ENCODE data around the gene KLF2. TPM values are rescaled to one million over a fixed set of nuclear protein-coding genes. Genes with fewer than 3 reads are reported as not detected.

The KLF2 gene
- total and polyA plus RNA-seq, 10 of the 15 experiments (the other 5 are each of a cell fraction or from before 2014, with no cell fraction given) = 0.16 to 13.7 (median 1.0) TPM

DNA sequence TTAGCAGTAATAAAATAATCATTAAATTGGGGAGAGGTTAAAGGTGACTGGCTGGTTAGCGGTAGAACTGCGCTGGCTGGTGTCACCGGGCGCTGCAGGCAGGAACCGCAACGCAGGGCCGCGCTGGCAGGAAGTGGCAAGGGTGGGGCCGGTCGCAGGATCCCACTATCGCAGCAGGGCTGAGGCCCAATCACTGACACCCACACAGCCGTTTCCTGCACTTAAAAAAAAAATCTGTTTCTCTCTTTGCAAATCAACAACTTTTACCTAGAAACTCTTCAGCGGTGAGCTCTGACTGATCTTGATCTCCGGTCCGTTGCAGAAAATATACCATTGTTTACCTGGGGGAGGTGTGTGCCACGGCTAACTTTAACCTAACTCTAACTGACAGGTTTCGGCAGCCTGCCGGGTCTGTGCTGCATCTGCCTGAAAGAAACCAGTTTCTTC is 46.9 kb downstream of the KLF2 start (continued):
- TF ChIP-seq, protein P1, sequence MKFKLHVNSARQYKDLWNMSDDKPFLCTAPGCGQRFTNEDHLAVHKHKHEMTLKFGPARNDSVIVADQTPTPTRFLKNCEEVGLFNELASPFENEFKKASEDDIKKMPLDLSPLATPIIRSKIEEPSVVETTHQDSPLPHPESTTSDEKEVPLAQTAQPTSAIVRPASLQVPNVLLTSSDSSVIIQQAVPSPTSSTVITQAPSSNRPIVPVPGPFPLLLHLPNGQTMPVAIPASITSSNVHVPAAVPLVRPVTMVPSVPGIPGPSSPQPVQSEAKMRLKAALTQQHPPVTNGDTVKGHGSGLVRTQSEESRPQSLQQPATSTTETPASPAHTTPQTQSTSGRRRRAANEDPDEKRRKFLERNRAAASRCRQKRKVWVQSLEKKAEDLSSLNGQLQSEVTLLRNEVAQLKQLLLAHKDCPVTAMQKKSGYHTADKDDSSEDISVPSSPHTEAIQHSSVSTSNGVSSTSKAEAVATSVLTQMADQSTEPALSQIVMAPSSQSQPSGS (IDR thresholded peaks at IDR 0.05; ENCODE audit: low read length) = peak; percentile 56; the same call in 1 of the 2 replicates
- TF ChIP-seq NRF1 (conservative IDR thresholded peaks at IDR 0.05; ENCODE audit: low read depth, low read length) (no peak), E4F1 (IDR thresholded peaks at IDR 0.05; ENCODE audit: borderline replicate concordance, partially characterized antibody) (no peak), NR2F1 (conservative IDR thresholded peaks at IDR 0.05) (peak; percentile 99), CHD1 (IDR thresholded peaks at IDR 0.05; ENCODE audit: low read depth, low read length) (no peak), ZNF622 (IDR thresholded peaks at IDR 0.05) (no peak), GATAD2B (conservative IDR thresholded peaks at IDR 0.05; ENCODE audit: low read depth) (0 out of 2 replicates have a peak, but pooled peaks have one; percentile 40), PAX5 (IDR thresholded peaks at IDR 0.05; ENCODE audit: borderline replicate concordance, low read depth, low read length) (peak; percentile 40; the same call in 1 of the 2 replicates), TCF3 (IDR thresholded peaks at IDR 0.05; ENCODE audit: borderline replicate concordance, insufficient read depth, low read depth, low read length) (peak; percentile 59; the same call in 1 of the 2 replicates), RCOR1 (conservative IDR thresholded peaks at IDR 0.05; ENCODE audit: low read depth, low read length) (0 out of 2 replicates have a peak, but pooled peaks have one; percentile 18), RBBP5 (conservative IDR thresholded peaks at IDR 0.05) (no peak), CHD4 (IDR thresholded peaks at IDR 0.05) (no peak), TAF1 (IDR thresholded peaks at IDR 0.05; ENCODE audit: borderline replicate concordance, low read depth, low read length) (peak; percentile 20; the same call in 1 of the 2 replicates), ZNF384 (IDR thresholded peaks at IDR 0.05; ENCODE audit: borderline replicate concordance, low read depth, low read length) (peak; percentile 91), SMAD1 (IDR thresholded peaks at IDR 0.05; ENCODE audit: low read depth, partially characterized antibody) (no peak), POLR2AphosphoS5 (IDR thresholded peaks at IDR 0.05; ENCODE audit: low read length) (no peak), BCL11A (IDR thresholded peaks at IDR 0.05; ENCODE audit: low read depth, low read length) (peak; percentile 59)
- TF ChIP-seq, protein P2, sequence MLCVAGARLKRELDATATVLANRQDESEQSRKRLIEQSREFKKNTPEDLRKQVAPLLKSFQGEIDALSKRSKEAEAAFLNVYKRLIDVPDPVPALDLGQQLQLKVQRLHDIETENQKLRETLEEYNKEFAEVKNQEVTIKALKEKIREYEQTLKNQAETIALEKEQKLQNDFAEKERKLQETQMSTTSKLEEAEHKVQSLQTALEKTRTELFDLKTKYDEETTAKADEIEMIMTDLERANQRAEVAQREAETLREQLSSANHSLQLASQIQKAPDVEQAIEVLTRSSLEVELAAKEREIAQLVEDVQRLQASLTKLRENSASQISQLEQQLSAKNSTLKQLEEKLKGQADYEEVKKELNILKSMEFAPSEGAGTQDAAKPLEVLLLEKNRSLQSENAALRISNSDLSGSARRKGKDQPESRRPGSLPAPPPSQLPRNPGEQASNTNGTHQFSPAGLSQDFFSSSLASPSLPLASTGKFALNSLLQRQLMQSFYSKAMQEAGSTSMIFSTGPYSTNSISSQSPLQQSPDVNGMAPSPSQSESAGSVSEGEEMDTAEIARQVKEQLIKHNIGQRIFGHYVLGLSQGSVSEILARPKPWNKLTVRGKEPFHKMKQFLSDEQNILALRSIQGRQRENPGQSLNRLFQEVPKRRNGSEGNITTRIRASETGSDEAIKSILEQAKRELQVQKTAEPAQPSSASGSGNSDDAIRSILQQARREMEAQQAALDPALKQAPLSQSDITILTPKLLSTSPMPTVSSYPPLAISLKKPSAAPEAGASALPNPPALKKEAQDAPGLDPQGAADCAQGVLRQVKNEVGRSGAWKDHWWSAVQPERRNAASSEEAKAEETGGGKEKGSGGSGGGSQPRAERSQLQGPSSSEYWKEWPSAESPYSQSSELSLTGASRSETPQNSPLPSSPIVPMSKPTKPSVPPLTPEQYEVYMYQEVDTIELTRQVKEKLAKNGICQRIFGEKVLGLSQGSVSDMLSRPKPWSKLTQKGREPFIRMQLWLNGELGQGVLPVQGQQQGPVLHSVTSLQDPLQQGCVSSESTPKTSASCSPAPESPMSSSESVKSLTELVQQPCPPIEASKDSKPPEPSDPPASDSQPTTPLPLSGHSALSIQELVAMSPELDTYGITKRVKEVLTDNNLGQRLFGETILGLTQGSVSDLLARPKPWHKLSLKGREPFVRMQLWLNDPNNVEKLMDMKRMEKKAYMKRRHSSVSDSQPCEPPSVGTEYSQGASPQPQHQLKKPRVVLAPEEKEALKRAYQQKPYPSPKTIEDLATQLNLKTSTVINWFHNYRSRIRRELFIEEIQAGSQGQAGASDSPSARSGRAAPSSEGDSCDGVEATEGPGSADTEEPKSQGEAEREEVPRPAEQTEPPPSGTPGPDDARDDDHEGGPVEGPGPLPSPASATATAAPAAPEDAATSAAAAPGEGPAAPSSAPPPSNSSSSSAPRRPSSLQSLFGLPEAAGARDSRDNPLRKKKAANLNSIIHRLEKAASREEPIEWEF (IDR thresholded peaks at IDR 0.05; ENCODE audit: insufficient replicate concordance, low read depth, low read length) = no peak
- TF ChIP-seq, protein P3, sequence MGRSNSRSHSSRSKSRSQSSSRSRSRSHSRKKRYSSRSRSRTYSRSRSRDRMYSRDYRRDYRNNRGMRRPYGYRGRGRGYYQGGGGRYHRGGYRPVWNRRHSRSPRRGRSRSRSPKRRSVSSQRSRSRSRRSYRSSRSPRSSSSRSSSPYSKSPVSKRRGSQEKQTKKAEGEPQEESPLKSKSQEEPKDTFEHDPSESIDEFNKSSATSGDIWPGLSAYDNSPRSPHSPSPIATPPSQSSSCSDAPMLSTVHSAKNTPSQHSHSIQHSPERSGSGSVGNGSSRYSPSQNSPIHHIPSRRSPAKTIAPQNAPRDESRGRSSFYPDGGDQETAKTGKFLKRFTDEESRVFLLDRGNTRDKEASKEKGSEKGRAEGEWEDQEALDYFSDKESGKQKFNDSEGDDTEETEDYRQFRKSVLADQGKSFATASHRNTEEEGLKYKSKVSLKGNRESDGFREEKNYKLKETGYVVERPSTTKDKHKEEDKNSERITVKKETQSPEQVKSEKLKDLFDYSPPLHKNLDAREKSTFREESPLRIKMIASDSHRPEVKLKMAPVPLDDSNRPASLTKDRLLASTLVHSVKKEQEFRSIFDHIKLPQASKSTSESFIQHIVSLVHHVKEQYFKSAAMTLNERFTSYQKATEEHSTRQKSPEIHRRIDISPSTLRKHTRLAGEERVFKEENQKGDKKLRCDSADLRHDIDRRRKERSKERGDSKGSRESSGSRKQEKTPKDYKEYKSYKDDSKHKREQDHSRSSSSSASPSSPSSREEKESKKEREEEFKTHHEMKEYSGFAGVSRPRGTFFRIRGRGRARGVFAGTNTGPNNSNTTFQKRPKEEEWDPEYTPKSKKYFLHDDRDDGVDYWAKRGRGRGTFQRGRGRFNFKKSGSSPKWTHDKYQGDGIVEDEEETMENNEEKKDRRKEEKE (IDR thresholded peaks at IDR 0.05) = no peak
